Measurements from ENCODE around the gene MLC1.

MLC1 gene

DNA sequence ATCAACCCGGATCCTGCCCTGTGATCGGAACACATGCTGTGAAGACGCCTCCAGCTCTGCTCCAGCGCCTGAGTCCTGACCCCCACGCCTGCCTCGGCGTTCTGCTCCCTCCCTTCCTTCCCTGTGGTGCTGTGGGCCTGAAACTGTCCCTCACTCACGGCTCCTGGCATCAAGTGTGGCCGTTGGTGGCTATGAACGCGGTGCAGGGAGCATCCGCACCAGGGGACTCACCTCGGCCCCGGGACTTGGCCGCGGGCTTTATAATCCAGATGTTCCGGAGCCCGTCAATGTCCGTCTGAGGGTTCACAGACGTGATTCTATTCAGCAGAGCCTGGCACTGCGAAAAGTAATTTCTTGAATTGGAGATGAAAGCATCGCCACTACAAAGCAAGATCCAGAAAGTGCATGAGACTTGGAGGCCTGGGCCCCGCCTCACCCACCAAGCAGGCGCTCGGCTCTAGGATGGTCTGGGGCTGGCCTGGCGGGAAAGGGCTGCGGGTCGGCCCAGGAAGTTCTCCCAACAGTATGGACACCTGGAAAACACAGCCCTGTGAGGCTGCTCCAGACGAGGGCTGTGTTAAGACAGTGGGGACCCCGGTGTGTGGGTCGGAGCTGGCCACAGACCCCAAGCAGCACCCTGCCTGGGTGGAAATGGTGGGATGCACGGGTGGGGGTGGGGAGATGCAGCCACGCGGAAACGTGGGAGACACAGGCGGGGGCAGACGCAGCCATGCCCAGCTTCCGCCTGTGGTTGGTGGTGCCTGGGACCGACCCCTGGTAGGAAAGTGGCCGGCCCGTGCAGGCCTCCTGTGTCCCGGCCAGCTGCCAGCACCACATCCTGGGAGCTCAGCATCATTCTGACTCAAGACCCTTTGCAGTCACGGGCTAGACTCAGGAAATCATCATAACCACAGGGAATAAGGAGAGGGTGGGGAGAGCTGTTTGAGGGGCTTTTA, 50.8 kb downstream of the MLC1 start:
- no peak for DNase-seq

- no peak for DNase-seq
Observed at GRCh38 chr22:50032941-50033601, 52.2 kb downstream of the MLC1 start.

DNA sequence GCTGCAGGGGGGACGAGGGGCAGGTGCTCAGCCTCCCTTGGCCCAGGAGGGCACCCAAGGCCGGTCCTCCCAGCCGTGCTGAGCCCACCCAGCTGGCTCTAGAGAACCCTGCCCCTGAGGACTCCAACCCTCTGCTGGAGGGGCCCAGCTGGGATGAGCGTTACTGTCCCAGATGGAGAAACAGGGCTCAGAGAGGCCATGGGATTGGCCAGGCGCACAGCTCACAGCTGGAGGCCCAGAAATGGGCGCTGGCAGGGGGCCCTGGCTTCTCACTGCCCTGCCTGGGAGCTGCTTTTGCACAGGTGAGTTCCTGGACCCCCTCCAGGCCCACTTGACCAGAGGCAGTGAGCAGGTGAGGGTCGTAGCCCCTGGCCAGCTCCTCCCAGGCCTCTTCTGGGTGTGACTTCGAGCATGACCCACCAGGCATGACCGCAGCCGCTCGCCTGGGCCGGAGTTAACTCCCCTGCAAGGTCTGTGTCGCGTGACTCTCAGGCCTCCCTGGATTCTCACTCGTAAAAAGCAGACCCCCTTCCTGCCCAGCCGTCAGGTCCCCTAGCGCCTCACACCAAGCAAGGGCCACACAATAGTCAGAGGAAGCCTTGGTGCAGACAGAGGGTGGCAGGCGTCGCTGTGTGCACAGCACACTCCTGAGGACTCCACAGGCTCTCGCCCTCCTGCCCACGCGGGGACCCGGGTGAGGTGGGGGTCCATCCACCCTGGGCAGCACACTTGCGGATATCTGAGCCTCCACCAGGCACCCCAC, 52.9 kb downstream of the MLC1 start:
- no peak for DNase-seq

DNA sequence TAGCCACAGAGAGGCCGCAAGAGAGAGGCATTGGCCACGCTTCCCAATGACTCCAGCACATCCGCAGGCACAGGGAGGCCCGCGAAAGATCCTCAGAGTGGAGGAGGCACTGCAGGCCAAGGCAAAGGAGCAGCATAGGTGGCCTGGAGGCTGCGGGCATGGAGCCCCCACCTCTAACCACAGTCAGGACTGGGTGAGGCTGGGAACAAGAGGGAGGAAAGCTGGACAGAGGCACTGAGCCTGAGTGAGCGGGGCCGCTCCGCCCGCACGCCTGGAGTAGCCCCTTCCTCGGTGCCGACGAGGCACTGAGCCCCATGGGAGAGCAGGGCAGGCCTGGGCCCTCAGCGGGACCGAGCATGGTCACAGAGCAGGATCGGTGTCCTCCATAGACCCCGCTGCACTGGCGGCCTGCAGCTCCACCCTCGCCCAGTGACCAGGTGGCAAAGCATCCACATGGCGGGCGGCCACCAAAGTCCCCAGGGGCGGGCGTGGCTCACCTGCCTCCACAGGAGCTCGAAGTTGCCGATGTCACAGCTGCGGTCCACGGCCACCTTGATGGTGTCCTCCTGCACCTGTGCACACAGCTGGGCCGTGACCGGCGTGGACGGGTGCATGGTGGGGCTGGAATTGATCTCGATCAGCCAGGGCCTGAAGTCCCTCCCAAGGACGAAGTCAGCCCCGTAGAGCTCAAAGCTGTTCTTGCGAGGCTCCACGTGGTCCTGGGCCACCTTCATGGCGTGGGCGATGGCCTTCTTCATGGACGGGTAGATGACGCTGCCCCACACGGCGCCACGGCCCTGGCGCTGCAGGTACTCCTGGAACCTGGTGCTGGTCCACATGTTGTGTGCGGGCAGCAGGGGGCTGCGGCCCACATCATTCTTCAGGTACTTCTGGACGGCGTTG, 53.8 kb downstream of the MLC1 start:
- no peak for DNase-seq

DNA sequence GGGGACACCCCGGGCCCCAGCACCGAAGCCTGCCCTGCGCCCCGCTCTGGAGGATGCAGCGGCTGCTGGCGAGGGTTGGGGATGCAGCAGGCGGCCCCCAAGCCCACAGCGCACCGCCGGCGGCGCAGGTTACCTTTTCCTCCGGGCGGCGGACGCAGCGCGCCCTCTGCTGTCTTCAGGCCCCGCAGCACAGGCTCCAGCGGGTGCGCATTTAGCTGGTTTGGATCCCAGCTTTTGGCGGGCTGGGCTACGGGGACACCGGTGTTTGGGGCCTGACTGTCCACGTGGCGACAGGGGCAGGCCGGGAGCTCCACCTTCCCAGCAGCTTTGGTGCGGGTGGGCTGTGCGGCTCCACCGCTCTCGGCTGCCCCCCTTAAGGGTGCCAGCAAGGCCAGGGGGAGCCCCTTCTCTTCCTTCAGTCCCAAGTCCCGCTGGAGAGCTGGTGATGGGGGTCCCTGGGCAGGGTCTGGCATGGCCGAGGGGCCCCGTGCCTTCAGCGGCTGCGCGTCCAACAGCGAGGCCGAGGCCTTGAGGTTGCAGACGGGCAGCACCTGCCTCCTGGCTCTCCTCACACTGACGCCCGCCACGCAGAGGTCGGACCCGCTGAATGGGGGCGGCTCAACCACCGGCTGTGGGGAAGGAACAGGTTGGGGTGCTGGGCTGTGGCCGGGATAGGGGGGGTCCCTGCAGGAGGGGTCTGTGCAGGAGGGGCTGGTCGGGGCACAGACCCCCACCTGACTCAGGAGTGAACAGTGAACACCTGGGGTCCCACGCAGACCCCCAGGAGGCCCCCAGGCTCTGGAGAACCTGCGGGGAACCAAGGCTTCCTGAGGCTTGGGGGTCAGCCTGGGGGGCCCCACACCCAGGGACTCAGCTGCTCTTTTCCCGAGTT, 54.7 kb downstream of the MLC1 start:
- DNase-seq = peak; percentile 85

GRCh38 chr22:50027639-50028537, 57.3 kb downstream of the MLC1 start:
- peak; percentile 33 for DNase-seq

DNA sequence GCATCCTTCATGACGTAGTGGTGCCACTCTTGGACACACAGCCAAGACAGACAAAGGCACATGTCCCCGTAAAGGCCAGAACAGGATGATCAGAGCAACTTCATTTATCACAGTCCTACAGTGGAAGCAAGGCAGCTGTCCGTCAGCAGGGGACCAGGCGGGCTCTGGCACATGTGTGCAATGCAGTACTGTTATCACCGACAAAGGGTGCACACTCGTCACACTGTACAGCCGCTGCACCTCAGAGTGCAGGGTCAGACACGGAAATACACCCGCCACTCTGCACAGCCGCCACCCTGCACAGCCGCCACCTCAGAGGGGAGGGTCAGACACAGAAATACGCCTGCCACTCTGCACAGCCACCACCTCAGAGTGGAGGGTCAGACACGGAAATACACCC, 59.2 kb downstream of the MLC1 start:
- no peak for DNase-seq

DNA sequence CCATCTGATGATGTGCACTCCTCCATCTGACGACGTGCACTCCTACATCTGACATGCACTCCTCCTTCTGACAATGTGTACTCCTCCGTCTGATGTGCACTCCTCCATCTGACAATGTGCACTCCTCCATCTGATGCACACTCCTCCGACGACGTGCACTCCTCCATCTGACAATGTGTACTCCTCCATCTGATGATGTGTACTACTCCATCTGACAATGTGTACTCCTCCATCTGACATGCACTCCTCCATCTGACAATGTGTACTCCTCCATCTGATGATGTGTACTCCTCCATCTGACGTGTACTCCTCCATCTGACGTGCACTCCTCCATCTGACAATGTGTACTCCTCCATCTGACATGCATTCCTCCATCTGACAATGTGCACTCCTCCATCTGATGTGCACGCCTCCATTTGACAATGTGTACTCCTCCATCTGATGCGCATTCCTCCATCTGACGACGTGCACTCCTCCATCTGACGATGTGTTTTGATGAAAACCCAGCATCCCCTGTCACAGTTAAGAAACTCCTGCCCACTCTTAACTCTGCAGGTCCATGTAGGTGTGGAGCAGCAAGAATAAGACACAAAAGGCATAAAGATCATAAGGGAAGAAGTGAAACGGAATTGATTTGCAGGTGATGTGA, 62.9 kb downstream of the MLC1 start:
- no peak for DNase-seq

DNA sequence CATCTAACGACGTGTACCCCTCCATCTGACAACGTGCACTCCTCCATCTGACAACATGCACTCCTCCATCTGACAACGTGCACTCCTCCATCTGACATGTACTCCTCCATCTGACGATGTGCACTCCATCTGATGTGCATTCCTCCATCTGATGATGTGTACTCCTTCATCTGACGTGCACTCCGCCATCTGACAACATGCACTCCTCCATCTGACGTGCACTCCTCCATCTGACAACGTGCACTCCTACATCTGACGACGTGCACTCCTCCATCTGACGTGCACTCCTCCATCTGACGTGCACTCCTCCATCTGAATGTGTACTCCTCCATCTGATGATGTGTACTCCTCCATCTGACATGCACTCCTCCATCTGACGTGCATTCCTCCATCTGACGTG, 64.6 kb downstream of the MLC1 start:
- no peak for DNase-seq

DNA sequence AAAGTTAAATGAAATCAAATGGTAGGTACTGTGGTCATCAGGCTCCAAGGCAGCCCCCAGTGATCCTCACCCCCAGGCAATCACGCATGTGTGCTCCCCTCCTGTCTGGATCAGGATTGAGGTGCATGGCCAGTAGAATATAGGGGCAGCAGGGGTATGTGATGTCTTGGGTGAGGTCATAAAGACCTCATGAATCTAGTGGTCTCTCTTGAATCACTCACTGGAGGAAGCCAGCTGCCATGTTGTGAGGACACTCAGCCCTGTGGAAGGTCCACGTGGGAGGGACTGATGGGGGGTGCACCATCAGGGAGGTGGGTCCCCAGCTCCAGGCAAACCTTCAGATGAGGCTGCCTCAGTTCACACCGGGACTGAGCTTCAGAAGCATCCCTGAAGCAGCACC, 65.9 kb downstream of the MLC1 start:
- DNase-seq = no peak

GRCh38 chr22:50018608-50019285, 66.5 kb downstream of the MLC1 start:
- peak; percentile 58 for DNase-seq

- DNase-seq = no peak
Observed at GRCh38 chr22:50017701-50018224, 67.5 kb downstream of the MLC1 start.

- peak; percentile 49 for DNase-seq
Observed at GRCh38 chr22:50016988-50017700, 68.1 kb downstream of the MLC1 start.

DNA sequence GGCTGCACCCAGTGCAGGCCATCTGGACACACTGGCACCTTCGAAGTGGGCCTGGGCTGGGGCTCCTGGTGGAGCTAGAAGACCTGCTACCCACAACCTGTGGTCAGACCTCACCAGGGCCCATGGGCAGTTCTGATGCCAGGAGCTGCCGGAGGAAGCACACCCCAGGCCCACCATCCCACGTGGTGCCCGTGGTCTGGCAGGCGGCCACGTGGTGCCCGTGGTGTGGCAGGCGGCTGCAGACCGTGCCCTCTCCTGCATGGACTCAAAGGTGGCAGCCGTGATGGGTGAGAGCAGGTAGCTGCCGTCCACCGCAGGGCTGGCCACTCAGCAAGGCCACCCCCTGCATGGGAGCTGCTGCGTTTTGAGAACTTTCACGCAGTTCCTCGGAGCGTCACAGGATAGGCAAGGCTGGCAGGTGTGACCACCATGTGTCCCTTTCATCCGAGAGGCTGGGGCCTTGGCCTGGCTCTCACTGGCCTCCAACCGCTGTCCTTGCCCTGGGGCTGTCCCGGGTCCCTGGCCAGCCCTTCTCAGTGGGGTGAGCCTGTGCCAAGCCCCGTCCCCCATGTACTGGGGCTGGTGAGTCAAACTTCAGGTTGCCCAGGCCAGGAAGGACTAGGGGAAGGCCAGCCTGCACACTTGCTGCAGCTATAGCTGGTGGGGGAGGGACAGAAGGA, 68.8 kb downstream of the MLC1 start:
- no peak for DNase-seq

- DNase-seq = no peak
Observed at GRCh38 chr22:50015451-50016307, 69.5 kb downstream of the MLC1 start.

DNA sequence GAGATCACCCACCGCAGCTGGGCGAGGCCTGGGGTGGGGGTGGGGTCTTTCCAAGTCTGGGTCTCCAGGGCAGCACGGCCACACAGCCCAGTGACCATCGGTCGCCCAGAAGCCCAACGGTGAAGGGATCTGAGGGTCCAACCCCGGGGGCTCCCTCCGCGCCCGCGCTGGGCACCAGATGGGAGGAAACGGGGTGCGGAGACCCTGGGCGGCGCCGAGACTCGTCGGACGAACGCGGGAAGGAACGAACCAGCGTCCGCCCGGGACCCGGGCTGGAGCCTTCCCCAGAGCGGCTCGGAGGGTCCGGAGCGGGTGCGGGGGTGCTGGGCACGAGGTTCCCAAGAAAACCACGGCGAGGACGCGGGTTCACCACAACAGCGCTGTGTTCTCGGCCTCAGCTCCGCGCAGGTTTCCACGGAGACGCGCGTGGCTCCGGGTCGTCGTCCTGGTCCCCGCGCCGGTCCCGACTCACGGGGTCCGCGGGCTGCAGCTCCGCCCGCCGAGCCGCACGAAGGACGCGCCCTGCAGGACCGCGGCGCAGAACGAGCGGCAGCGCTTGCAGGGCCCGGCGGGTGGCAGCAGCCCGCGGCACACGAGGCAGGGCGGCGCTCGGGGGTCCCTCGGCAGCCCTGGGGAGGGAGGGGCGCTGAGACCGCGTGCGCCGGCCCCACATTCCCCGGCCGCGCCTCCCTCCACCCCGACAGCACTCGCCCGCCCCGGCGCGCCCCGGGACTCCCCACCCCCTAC, 70.4 kb downstream of the MLC1 start:
- DNase-seq = peak; percentile 25
